Measurements from ENCODE around the gene DHX34. TPM values are rescaled to one million over a fixed set of nuclear protein-coding genes. Genes with fewer than 3 reads are reported as not detected.
"Not testable (repeated sequence)": the region's sequence is repeated elsewhere in the genome, so short reads cannot be mapped to it uniquely, and the experiment has no call there.

DHX34 gene
- total RNA-seq, 1 donor = 11.6 TPM

DNA sequence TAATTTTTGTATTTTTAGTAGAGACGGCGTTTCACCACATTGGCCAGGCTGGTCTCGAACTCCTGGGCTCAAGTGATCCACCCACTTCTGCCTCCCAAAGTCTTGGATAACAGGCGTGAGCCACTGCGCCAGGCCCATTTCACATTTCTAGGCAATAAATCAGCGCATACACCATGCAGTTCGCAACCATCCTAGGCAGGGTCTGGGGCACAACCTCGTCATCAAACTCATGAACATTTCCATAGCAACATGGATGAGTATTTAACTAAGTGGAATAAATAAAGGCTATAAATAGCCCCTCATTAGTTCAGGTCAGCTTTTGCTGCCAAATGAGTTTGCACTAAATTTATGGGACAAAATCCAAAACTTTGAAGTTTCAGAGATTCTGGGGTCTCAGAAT lies 62.0 kb downstream of the DHX34 start:
- H3K4me3 ChIP-seq (ENCODE audit: low read depth, low read length) = no peak overlapping the region
- TF ChIP-seq, protein P1, sequence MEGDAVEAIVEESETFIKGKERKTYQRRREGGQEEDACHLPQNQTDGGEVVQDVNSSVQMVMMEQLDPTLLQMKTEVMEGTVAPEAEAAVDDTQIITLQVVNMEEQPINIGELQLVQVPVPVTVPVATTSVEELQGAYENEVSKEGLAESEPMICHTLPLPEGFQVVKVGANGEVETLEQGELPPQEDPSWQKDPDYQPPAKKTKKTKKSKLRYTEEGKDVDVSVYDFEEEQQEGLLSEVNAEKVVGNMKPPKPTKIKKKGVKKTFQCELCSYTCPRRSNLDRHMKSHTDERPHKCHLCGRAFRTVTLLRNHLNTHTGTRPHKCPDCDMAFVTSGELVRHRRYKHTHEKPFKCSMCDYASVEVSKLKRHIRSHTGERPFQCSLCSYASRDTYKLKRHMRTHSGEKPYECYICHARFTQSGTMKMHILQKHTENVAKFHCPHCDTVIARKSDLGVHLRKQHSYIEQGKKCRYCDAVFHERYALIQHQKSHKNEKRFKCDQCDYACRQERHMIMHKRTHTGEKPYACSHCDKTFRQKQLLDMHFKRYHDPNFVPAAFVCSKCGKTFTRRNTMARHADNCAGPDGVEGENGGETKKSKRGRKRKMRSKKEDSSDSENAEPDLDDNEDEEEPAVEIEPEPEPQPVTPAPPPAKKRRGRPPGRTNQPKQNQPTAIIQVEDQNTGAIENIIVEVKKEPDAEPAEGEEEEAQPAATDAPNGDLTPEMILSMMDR (IDR thresholded peaks at IDR 0.05; ENCODE audit: insufficient read depth, low read length) = no peak
- DNase-seq (ENCODE audit: low read depth) = no peak

DNA sequence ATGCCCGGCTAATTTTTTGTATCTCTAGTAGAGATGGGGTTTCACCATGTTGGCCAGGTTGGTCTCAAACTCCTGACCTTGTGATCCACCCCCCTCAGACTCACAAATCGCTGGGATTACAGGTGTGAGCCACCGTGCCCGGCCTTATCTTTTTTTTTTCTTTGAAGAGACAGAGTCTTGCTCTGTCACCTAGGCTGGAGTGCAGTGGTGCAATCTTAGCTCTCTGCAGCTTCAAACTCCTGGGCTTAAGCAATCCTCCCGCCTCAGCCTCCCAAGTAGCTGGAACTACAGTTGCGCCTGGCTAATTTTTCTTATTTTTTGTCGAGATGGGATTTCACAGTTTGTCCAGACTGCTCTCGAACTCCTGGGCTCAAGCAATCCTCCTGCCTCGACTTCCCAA lies 62.6 kb downstream of the DHX34 start:
- not testable (repeated sequence) for DNase-seq (ENCODE audit: low read depth); H3K4me3 ChIP-seq (ENCODE audit: low read depth, low read length)

DNA sequence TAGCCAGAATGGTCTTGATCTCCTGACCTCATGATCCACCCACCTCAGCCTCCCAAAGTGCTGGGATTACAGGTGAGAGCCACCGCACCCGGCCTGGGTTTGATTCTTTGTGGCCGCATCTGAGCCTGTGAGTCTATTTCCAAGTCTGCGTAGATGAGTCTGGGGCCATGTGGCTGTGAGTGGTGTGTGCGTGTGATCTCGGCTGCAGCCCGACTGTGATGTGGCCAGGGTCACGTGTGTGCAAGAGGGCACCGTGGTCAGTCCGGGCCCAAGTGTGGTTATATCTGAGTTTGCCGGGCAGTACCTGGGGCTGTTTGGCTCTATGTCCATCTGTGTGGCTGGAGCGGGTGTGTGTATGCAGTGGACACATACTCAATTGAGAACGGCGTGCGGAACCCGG lies 64.8 kb downstream of the DHX34 start:
- no peak overlapping the region for H3K4me3 ChIP-seq (ENCODE audit: low read depth, low read length)
- TF ChIP-seq, protein P1 (IDR thresholded peaks at IDR 0.05; ENCODE audit: insufficient read depth, low read length) = no peak
- DNase-seq (ENCODE audit: low read depth) = no peak

DNA sequence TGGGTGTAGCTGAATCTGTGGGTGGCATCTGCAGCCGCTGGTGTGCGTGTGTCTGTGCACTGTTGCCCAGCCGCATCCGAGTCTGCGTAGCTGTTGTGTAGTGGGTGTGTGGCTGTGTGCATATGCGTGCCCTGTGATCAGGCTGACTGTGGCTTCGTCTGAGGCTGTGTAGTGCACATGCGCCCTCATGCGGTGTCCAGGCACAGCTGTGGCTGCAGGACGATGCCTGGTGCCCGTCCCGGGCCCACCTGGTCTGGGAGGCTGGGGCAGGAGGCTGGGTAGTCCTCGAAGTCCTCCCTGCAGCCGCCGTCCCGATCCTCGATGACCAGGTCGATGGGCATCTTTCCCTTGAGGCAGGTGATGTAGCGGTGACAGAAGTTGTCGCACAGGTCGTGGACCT lies 65.4 kb downstream of the DHX34 start:
- TF ChIP-seq, protein P1 (IDR thresholded peaks at IDR 0.05; ENCODE audit: insufficient read depth, low read length) = peak; percentile 15
- DNase-seq (ENCODE audit: low read depth) = no peak
- H3K4me3 ChIP-seq (ENCODE audit: low read depth, low read length) = no peak overlapping the region

GRCh38 chr19:47415953-47416642 lies 67.0 kb downstream of the DHX34 start:
- no peak for DNase-seq (ENCODE audit: low read depth)
- no peak overlapping the region for H3K4me3 ChIP-seq (ENCODE audit: low read depth, low read length)
- TF ChIP-seq, protein P1 (IDR thresholded peaks at IDR 0.05; ENCODE audit: insufficient read depth, low read length) = no peak

DNA sequence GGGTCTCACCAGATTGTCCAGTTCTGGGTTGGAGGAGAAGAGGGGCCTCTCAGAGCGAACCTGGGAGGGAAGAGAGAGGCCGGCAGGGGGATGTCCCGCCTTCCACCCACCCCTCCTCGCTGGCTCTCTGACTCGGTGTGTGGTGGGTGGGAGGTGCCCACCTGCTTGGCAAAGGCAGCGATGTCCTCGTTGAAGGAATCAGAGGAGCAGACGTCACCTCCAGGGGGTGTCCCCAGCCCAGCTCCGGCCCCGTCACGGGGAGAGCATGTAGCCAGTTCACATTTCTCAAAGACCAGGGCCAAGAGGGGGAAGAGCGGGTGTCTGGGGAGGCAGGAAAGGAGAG lies 67.5 kb downstream of the DHX34 start:
- H3K4me3 ChIP-seq (ENCODE audit: low read depth, low read length) = no peak overlapping the region
- TF ChIP-seq, protein P1 (IDR thresholded peaks at IDR 0.05; ENCODE audit: insufficient read depth, low read length) = no peak
- no peak for DNase-seq (ENCODE audit: low read depth)

DNA sequence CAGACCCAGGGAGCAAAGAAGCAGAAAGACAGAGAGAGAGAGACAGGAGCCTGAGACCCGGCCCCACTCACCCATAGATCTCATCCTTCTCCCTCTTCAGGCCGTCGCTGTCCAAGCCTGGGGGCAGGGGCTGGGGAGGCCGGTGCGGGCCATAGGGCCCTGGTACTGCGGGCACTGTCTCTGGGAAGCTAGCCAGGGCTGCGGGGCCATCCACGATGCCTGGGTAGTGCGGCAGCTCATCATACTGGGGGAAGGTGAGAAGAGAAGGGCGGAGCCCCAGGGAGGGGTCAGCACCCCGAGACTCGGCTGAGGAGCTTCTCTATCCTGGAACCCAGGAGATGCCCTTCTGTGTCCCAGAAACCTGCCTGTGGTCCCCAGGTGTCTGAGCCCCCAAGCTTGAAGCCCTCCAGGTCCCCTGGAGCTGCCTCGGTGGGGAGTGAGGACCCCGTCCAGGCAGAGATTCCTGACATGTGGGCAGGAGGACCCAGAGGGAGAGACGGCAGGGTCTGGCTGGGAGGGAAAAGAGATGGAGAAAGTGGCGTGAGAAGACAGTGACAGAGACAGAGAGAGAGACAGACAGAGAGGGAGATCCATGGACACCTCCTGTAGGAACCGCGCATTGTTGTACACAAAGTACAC lies 68.1 kb downstream of the DHX34 start:
- DNase-seq (ENCODE audit: low read depth) = no peak
- TF ChIP-seq, protein P1 (IDR thresholded peaks at IDR 0.05; ENCODE audit: insufficient read depth, low read length) = no peak
- H3K4me3 ChIP-seq (ENCODE audit: low read depth, low read length) = peak overlapping the region; percentile 70

All from fibroblast of the aortic adventitia (primary cell).